IPS-NIHi7 (cell line): ENCODE data around the gene ITPK1.

Experiments
- DNase-seq: peaks from one replicate; pipeline ENCODE4 v3.0.0; 2012; ENCODE audit warnings: mixed read lengths; ENCODE audit errors: extremely low spot score

The ITPK1 gene

GRCh38 chr14:92892589-92892988, 223.1 kb downstream of the ITPK1 start:
- DNase-seq: no peak

GRCh38 chr14:92890830-92891588, 224.7 kb downstream of the ITPK1 start:
- no peak for DNase-seq

- DNase-seq: no peak
Measured at GRCh38 chr14:92888896-92889295, 226.8 kb downstream of the ITPK1 start.

- DNase-seq: no peak
Measured at GRCh38 chr14:92887157-92887556, 228.6 kb downstream of the ITPK1 start.
